Neutrophil (primary cell): ENCODE measurements around the gene STBD1.
A peak's percentile ranks its signal among the peaks of the same experiment; 100 is the strongest.

Experiments used
- H3K27ac ChIP-seq: fragments of 200-600 bp; sonication (generic); 2 replicates; pipeline ENCODE4 v1.5.1; 2016; ENCODE audit warnings: mild to moderate bottlenecking, moderate library complexity
- H3K27me3 ChIP-seq: fragments of 200-600 bp; sonication (generic); 2 replicates; pipeline ENCODE4 v1.6.0; 2016; ENCODE audit warnings: mild to moderate bottlenecking
- H3K36me3 ChIP-seq: fragments of 200-600 bp; sonication (generic); 2 replicates; pipeline ENCODE4 v1.5.1; 2017
- H3K4me1 ChIP-seq, 2 experiments: fragments of 200-600 bp in 1 of 2; sonication (generic) in 1 of 2; 1 replicate in 1 of 2; 2 replicates in 1 of 2; pipeline versions ENCODE4 v1.5.1 to v1.6.1; 2013 to 2016; ENCODE audit warnings: low read depth in 1 of 2, low read length in 1 of 2, mild to moderate bottlenecking in 1 of 2, moderate library complexity in 1 of 2; ENCODE audit not compliant: control insufficient read depth in 1 of 2, insufficient read depth in 1 of 2
- H3K4me3 ChIP-seq, 2 experiments: fragments of 200-600 bp in 1 of 2; sonication (generic) in 1 of 2; 1 replicate in 1 of 2; 2 replicates in 1 of 2; pipeline ENCODE4 v1.5.1; 2013 to 2016; ENCODE audit warnings: low read depth in 1 of 2, low read length in 1 of 2, mild to moderate bottlenecking in 1 of 2, moderate library complexity in 1 of 2
- H3K9me3 ChIP-seq: fragments of 200-600 bp; sonication (generic); 2 replicates; pipeline ENCODE4 v1.5.1; 2016
- TF ChIP-seq, protein P1 (sequence below): fragments of 200-600 bp; sonication (generic); IDR thresholded peaks from 2 replicates; pipeline ENCODE4 v1.5.1; 2016; ENCODE audit warnings: antibody characterized with exemption

The STBD1 gene

DNA sequence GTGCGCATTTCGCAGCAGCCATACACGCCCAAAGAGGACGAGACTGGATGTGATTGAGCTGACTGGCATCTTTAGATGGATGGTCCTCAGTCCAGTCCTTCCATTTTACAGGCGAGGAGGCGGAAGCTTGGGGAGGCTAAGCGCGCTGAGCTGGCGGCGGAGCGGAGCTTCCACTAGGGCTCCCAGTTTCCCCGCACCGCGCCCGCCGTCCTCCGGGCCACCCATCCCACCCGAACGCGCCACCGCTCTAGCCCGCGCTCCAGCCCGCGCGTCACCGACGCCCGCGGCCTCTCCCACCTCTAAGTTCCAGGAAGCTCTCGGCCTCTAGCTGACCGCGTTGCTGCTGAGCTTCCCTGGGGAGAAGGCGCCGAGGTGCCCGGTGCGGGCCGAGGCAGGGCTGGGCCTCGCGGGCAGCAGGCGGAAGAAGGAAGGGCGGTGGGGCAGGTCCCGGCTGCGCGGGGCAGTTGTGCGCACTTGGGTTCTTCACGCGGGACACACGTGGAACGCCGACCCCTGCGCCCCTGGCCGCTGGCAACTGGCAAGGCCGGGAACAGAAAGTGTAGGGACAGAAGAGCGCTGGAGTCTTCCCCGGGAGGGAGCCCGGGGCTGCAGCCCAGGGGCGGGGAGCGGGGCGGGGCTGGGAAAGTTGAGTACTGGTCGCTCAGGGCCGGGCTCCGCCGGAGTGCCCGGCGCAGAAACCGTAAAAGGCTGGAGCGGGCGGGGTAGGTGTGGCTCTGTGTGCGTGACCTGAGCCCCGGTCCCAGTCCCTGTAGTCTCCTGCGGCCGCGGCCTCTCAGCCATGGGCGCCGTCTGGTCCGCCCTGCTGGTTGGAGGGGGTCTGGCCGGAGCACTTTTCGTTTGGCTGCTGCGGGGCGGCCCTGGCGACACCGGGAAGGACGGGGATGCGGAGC lies at the start of gene STBD1:
TSS of gene STBD1 (plus strand) at position 763 of the 911 bp plus-strand sequence. CDS start at position 800, 37 bp downstream.
- peak within 1 kb of the TSS; percentile 91 for H3K27ac ChIP-seq
- H3K27me3 ChIP-seq = no peaks in the 10 kb centered on the region
- TF ChIP-seq, protein P1, sequence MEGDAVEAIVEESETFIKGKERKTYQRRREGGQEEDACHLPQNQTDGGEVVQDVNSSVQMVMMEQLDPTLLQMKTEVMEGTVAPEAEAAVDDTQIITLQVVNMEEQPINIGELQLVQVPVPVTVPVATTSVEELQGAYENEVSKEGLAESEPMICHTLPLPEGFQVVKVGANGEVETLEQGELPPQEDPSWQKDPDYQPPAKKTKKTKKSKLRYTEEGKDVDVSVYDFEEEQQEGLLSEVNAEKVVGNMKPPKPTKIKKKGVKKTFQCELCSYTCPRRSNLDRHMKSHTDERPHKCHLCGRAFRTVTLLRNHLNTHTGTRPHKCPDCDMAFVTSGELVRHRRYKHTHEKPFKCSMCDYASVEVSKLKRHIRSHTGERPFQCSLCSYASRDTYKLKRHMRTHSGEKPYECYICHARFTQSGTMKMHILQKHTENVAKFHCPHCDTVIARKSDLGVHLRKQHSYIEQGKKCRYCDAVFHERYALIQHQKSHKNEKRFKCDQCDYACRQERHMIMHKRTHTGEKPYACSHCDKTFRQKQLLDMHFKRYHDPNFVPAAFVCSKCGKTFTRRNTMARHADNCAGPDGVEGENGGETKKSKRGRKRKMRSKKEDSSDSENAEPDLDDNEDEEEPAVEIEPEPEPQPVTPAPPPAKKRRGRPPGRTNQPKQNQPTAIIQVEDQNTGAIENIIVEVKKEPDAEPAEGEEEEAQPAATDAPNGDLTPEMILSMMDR = no peak
- peaks cover 80 to 81% of the 10 kb centered on the region in 2 experiments for H3K4me1 ChIP-seq
- H3K9me3 ChIP-seq = no peaks in the 10 kb centered on the region
- H3K36me3 ChIP-seq = peaks cover 16% of the 10 kb centered on the region
- peak within 1 kb of the TSS; percentile 71 to 78 for H3K4me3 ChIP-seq

DNA sequence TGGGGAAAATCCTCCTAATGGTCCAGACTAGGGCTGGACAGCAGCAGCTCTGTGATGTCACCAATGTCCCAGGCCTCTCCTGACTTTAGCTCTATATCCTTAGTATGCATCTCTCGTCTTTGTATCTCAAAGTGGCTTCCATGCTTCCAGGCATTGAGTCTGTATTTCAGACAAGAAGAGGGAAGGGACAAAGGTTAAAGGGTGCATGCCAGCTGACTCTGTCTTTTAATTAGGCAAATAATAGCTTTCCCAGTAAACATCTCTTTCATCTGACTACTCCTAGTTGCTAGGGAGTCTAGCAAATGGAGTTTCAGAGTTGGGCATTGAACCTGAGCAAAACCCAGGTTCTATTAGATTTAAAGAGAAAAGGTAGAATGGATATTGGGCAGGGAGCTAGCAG lies 49.6 kb upstream of the STBD1 start:
- Histone ChIP-seq H3K27me3 (no peaks in the 10 kb centered on the region), H3K27ac (no peak overlapping the region), H3K4me1 (peaks cover 5 to 11% of the 10 kb centered on the region in 2 experiments), H3K4me3 (no peak overlapping the region), H3K9me3 (no peaks in the 10 kb centered on the region), H3K36me3 (no peaks in the 10 kb centered on the region)
- TF ChIP-seq, protein P1 = no peak

DNA sequence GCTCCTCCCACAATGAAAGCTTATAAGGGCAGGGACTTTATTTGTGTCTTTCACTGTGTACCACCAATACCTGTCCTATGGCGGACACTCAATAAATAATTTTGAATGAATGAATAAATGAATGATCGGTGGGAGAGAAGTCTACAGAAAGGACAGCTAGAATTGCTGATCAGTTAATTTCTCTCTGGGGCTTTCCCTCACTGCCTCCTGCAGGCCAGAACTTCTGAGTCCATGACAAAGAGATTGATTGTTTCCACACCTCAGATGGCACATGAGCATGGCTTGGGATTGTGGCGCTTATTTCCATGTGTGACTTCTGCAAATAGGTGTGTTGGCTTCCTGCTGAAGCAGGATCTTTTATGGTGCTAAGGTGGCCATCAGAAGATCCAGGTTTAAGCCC lies 48.7 kb upstream of the STBD1 start:
- Histone ChIP-seq H3K36me3 (no peaks in the 10 kb centered on the region), H3K4me1 (peaks cover 0 to 3% of the 10 kb centered on the region in 2 experiments), H3K4me3 (no peak overlapping the region), H3K27me3 (no peaks in the 10 kb centered on the region), H3K9me3 (no peaks in the 10 kb centered on the region), H3K27ac (no peak overlapping the region)
- TF ChIP-seq, protein P1 = no peak

DNA sequence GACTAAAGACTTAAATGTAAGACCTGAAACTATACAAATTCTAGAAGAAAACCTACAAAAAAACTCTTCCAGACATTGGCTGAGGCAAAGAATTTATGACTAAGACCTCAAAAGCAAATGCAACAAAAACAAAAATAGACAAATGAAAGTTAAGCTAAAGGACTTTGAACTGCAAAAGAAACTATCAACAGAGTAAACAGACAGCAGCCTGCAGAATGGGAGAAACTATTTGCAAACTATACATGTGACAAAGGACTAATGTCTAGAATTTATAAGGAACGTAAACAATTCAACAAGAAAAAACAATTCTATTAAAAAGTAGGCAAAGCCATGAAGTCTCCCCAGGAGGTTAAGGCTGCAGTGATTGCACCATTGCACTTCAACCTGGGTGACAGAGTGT lies 46.0 kb upstream of the STBD1 start:
- Histone ChIP-seq H3K27ac (no peak overlapping the region), H3K36me3 (no peaks in the 10 kb centered on the region), H3K9me3 (no peaks in the 10 kb centered on the region), H3K4me1 (no peaks in the 10 kb centered on the region), H3K4me3 (no peak overlapping the region), H3K27me3 (no peaks in the 10 kb centered on the region)
- TF ChIP-seq, protein P1 = no peak

DNA sequence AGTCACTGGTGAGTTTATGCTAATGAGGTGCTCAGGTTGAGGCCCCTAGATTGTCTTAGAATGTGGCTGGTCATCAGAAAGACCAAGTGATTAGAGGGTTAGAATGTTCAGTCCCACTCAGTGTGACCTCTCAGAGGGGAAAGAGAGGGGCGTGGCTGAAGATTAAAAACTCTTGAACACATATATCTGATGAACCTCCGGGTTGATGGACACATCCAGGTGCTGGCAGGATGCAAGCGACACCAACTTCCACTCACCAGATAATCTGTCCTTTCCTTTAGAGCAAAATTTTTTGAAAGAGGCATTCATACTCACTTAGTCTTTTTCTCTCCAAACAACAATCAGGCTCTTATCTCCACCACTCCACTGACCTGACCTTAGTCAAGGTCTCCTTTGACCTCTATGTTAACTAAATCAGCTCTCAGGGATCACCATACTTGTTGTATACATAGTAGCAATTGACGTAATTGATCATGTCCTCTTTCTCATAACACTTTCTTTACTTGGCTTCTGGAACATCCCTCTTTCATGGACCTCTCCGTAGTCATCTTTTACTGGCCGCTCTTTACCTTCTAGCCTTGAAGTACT lies 40.8 kb upstream of the STBD1 start:
- peaks cover under 1 to 1% of the 10 kb centered on the region in 2 experiments for H3K4me1 ChIP-seq
- no peaks in the 10 kb centered on the region for H3K36me3 ChIP-seq
- no peak overlapping the region for H3K4me3 ChIP-seq
- TF ChIP-seq, protein P1 = no peak
- H3K27ac ChIP-seq = no peak overlapping the region
- H3K27me3 ChIP-seq = no peaks in the 10 kb centered on the region
- no peaks in the 10 kb centered on the region for H3K9me3 ChIP-seq
